Cardiac muscle cell (in vitro differentiated cells and primary cell): ENCODE data around the gene SEC23A. TPM values are rescaled to one million over a fixed set of nuclear protein-coding genes. Genes with fewer than 3 reads are reported as not detected.
A peak's percentile ranks its signal among the peaks of the same experiment; 100 is the strongest.

ENCODE experiments used
- DNase-seq, 2 donors: peaks; one replicate each; pipeline versions ENCODE4 v3.0.0 to v3.0.0-alpha.2; 2010 to 2017; ENCODE audit warnings: low read depth in 1 of 2, low spot score in 1 of 2
- H3K27ac ChIP-seq: fragments of 200-600 bp; sonication (generic); 2 replicates; pipeline ENCODE4 v1.5.1; 2016
- H3K27me3 ChIP-seq: fragments of 200-600 bp; sonication (generic); 2 replicates; pipeline ENCODE4 v1.6.0; 2016; ENCODE audit warnings: control low read depth
- H3K36me3 ChIP-seq: fragments of 200-600 bp; sonication (generic); 2 replicates; pipeline ENCODE4 v1.5.1; 2016; ENCODE audit warnings: control low read depth
- H3K4me1 ChIP-seq: fragments of 200-600 bp; sonication (generic); 2 replicates; pipeline ENCODE4 v1.8.1; 2017; ENCODE audit warnings: low read depth, mild to moderate bottlenecking, mixed run types
- H3K4me3 ChIP-seq: fragments of 200-600 bp; sonication (generic); 2 replicates; pipeline ENCODE4 v1.5.1; 2016; ENCODE audit warnings: mild to moderate bottlenecking
- H3K9me3 ChIP-seq: fragments of 200-600 bp; sonication (generic); 2 replicates; pipeline ENCODE4 v1.5.1; 2017; ENCODE audit warnings: low read depth, mild to moderate bottlenecking, control low read depth
- CTCF ChIP-seq: IDR thresholded peaks from 2 replicates; pipeline ENCODE4 v1.5.1; 2012; ENCODE audit warnings: low read depth, mild to moderate bottlenecking, low read length
- polyA plus RNA-seq: library from polyadenylated mRNA; unstranded; fragments of >200 nt; fragmentation: Nextera tagmentation; extraction: Ambion mirVana; gene quantifications from 2 replicates; pipeline ENCODE4 v1.2.1, GENCODE V29; 2016
- total RNA-seq: library from RNA; depleted of rRNA; stranded (reverse); fragments of >200 nt; gene quantifications from 2 replicates; pipeline ENCODE4 v1.2.3, GENCODE V29; 2016

Gene SEC23A
- total and polyA plus RNA-seq, 2 experiments from 2014 or later = 74.1 to 131 TPM

- Histone ChIP-seq H3K27ac (no peak overlapping the region), H3K27me3 (no peaks in the 10 kb centered on the region), H3K4me3 (no peak overlapping the region), H3K9me3 (no peaks in the 10 kb centered on the region), H3K4me1 (peaks cover 13% of the 10 kb centered on the region), H3K36me3 (peaks cover 25% of the 10 kb centered on the region)
- no peak for DNase-seq
- no peak for TF ChIP-seq CTCF
Observed at GRCh38 chr14:39030209-39030608, 72.8 kb downstream of the SEC23A start.

GRCh38 chr14:39029789-39030188, 73.2 kb downstream of the SEC23A start:
- Histone ChIP-seq H3K36me3 (peaks cover 20% of the 10 kb centered on the region), H3K27ac (no peak overlapping the region), H3K4me3 (no peak overlapping the region), H3K9me3 (no peaks in the 10 kb centered on the region), H3K27me3 (no peaks in the 10 kb centered on the region), H3K4me1 (peaks cover 17% of the 10 kb centered on the region)
- DNase-seq = no peak
- no peak for TF ChIP-seq CTCF

- no peak for DNase-seq
- Histone ChIP-seq H3K36me3 (peaks cover 20% of the 10 kb centered on the region), H3K4me3 (no peak overlapping the region), H3K9me3 (no peaks in the 10 kb centered on the region), H3K27ac (no peak overlapping the region), H3K27me3 (no peaks in the 10 kb centered on the region), H3K4me1 (peaks cover 17% of the 10 kb centered on the region)
- no peak for TF ChIP-seq CTCF
Observed at GRCh38 chr14:39028620-39029019, 74.4 kb downstream of the SEC23A start.

GRCh38 chr14:39025810-39026627, 77.0 kb downstream of the SEC23A start:
- H3K36me3 ChIP-seq = no peaks in the 10 kb centered on the region
- H3K9me3 ChIP-seq = no peaks in the 10 kb centered on the region
- no peak for TF ChIP-seq CTCF
- peak in 1 of 2 donors; percentile 42 for DNase-seq
- peak overlapping the region; percentile 25 for H3K27ac ChIP-seq
- no peak overlapping the region for H3K4me3 ChIP-seq
- no peaks in the 10 kb centered on the region for H3K27me3 ChIP-seq
- H3K4me1 ChIP-seq = peaks cover 17% of the 10 kb centered on the region

GRCh38 chr14:39025250-39025809, 77.7 kb downstream of the SEC23A start:
- Histone ChIP-seq H3K36me3 (no peaks in the 10 kb centered on the region), H3K9me3 (no peaks in the 10 kb centered on the region), H3K4me3 (no peak overlapping the region), H3K4me1 (peaks cover 17% of the 10 kb centered on the region), H3K27ac (no peak overlapping the region), H3K27me3 (no peaks in the 10 kb centered on the region)
- peak in 1 of 2 donors; percentile 23 for DNase-seq
- no peak for TF ChIP-seq CTCF
